GM19193 (cell line): Measurements from ENCODE around the gene IL5RA.

Experiments used
- POLR2A ChIP-seq: IDR thresholded peaks from 4 replicates; pipeline ENCODE4 v1.6.1; 2011; ENCODE audit not compliant: insufficient read depth, insufficient read length; ENCODE audit errors: extremely low read depth

Gene IL5RA

DNA sequence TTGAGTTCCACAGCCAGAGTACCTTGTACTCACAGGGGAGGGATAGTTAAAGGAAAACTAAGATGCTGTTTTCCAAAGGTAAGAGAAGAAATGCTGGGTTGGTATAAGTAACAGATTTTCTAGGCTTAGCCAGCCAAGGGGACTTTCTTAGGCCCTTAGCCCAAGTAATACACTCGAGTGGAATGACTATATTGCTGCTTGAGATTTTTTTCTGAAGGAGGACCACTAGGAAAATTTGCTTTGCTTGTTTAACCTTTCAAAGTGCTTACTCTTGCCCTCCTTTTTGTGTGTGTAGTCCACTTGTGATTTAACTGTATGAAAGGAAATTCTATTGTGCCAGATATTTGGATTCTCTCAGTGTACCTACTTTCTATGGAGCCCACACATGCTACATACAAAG, 50.5 kb downstream of the IL5RA start:
- no peak for TF ChIP-seq POLR2A

DNA sequence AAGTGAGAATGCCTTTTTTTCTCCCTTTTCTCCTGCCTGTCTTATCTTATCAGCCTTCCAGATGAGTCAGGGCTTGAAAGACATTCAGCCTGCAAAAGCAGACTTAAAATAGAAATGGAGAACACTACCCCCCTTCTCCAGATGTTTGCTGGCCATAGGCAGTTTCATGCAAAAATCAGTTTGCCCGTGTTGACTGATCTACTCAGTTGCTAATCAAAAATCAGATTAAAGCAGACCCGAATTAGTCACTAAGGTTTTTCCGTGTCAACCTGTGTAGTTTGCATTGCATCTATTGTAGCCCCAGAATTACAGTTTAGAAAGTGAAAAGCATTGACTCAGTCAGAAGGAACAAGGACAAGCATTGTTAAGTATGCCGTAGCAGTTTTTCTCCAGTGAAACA, 56.2 kb downstream of the IL5RA start:
- TF ChIP-seq POLR2A, result no peak

- no peak for TF ChIP-seq POLR2A
Measured at GRCh38 chr3:3038201-3038991, 71.8 kb downstream of the IL5RA start.

DNA sequence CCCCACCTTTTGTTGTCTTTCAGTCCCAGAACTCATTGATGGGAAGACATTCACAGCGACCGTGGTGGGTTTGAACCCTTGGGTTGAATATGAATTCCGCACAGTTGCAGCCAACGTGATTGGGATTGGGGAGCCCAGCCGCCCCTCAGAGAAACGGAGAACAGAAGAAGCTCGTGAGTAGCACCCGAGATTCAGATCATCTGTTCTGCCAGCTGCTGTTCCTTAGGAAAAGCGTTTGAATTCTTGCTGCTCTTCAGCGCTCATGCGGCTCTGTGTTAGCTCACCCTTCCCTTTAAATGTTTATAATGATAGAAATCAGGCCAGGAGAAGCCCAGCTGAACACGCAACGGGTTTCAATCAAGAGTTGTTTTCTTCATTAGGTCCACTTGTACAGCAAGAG, 73.0 kb downstream of the IL5RA start:
- no peak for TF ChIP-seq POLR2A

DNA sequence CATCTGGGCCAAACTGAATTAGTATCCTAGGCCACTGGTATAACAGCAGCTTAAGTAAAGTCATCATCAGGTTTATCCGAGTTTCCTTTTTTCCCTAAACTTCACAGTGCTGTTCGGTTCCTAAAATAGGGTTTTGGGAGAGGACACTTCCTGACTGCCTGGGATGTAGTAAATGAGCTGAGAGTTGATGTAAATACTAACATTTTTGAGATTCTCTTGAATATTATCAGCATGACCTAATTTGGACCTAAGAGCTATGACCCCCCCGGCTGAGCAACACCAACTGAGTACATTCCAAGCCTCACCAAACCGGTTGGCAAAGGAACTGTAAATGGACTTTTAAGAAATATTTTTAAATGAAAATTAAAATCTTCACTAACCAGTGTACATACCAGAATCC, 78.8 kb downstream of the IL5RA start:
- no peak for TF ChIP-seq POLR2A

- TF ChIP-seq POLR2A, result no peak
Measured at GRCh38 chr3:3027976-3028567, 82.1 kb downstream of the IL5RA start.

DNA sequence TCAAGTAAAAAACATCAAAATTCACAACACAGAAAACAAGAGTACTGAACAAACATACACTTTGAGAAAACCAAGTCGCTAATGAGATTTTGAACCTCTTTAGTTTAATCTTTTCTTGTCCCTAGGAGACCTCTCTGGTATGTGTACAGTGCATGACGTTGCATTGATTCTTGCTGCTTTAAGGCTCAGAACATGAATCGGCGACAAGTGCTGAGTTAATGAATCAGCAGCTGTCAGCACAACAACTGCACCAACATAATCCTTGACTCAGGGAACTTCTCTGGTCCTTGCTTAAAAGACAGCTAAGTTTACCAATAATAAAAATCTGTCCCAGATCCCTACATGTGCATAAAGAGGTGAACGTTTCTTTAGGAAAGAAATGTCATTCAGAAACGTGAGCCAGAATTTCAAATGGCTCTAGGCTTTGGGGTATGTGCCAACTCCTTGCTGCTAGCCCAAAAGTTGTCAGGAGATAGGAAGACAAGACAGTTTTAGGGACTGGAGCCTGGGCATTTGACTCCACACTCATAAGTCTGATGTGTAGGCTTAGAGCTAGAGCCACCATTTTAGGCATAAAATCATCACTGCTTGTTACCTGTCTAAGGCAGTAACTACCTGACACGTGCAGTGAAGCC, 86.9 kb downstream of the IL5RA start:
- TF ChIP-seq POLR2A, result no peak

DNA sequence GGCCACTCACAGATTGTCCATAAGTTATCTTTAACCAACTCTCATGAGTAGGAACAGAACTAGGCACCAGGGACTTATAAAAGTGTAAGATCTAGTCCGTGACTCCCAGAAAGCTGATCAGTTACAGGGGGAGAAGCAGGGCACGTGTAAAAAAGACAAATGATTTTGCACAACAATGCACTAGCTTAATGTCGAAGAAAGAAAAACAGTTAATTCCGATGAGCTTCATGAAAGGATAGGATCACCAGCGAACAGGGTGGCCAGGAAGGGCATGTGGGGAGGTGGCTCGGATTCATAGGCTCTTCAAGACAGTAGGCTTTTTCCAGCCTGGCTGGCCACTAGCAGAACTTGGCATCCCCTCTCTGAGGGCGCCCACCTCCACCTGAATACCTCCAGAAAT, 90.0 kb downstream of the IL5RA start:
- TF ChIP-seq POLR2A, result no peak
